ENCODE data around the gene MTF1.
A peak's percentile ranks its signal among the peaks of the same experiment; 100 is the strongest.

Gene MTF1

DNA sequence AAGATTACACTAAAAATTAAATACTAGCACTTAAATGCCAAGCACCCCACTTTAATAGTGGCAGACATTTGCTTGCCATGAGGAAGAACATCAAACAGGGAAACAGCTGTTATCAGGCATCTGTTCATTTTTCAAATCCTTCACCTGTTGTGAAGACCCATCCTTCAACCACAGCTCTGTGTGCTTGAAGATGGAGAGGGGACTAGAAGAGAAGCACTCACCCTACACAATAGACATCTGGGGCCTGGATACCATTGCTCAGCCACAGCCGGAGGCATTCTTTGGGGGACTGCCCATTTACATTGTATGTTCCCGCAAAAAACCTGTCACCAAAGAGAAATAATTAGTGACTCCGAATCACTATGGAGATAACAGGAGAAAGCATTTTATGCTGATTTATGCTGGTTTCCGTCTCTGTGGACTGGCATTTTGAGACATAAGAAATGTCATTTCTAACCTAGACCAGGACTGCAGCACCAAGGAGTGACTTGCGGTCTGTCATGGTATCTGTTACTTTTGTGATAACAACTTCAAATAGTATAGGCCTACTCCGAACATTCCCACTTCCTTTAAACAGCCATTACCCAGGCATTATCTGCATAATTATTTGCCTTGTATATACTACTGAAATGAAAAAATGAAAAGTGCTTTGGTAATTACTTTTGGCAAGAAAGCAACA lies 28.8 kb upstream of the MTF1 start:
- Histone ChIP-seq H3K36me3 (ENCODE audit: insufficient read depth, low read length) (peaks cover 19% of the 10 kb centered on the region), H3K9ac (ENCODE audit: low read depth, low read length) (no peak overlapping the region), H3K9me3 (ENCODE audit: control insufficient read depth, insufficient read depth, low read length) (no peaks in the 10 kb centered on the region), H3K4me1 (ENCODE audit: insufficient read depth, low read length) (no peaks in the 10 kb centered on the region)

DNA sequence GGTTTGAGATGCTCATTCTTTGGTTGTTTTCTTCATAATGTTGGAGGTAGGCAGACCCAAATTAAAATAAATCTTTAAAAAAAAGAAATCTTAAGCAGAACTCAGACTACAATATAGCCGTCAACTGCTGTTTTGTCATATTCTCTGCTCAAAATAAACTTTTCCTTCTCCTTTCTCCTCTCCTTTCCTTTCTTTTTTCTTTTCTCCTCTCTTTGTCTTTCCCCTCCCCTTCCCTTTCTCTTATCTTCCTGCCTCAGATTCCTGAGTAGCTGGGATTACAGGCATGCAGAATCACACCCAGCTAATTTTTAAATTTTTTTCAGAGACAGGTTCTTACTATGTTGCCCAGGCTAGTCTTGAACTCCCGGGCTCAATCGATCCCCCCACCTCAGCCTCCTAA lies 24.8 kb upstream of the MTF1 start:
- Histone ChIP-seq H3K9me3 (ENCODE audit: control insufficient read depth, insufficient read depth, low read length) (no peaks in the 10 kb centered on the region), H3K4me1 (ENCODE audit: insufficient read depth, low read length) (no peaks in the 10 kb centered on the region), H3K36me3 (ENCODE audit: insufficient read depth, low read length) (peaks cover 15% of the 10 kb centered on the region), H3K9ac (ENCODE audit: low read depth, low read length) (no peak overlapping the region)

DNA sequence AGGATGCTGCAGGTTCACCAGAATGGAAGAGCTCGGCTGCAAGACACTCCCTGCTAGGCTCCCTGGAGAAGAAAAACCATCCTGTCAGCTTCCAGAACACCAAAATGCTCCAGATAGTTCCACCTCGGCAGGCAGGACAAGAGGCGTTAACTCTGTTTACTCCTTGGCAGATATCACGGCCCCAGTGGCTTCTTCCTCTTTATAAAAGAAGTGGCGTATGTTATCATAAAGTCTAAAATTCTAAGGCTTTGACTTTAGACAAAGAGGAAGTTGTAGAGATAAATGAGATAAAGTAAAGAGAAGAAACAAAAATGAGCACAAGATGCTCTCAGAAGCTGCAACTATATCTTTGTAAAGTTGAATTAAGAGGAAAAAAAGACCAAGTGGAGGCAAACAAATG lies 24.3 kb upstream of the MTF1 start:
- H3K4me1 ChIP-seq (ENCODE audit: insufficient read depth, low read length) = no peaks in the 10 kb centered on the region
- H3K9ac ChIP-seq (ENCODE audit: low read depth, low read length) = no peak overlapping the region
- peaks cover 12% of the 10 kb centered on the region; the same call in 1 of the 2 replicates for H3K36me3 ChIP-seq (ENCODE audit: insufficient read depth, low read length)
- H3K9me3 ChIP-seq (ENCODE audit: control insufficient read depth, insufficient read depth, low read length) = no peaks in the 10 kb centered on the region

DNA sequence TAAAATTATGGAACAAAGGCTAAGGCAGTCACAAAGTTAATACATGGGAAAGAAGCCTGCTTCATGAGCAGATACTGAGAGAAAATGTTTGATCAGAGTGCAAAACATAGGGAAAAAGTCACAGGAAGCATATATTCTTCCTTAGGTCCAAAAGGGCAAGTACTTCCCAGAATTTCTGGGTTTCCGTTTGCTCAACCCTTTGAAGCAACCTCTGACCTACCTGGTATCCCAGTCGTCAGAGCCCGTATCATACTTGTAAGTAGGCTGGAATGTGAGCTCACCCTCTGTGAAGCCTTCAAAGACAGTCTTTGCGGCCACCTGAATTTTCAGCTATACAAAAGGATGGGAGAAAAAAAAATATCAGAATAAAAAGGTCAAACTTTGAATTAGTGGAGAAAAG lies 20.5 kb upstream of the MTF1 start:
- Histone ChIP-seq H3K9ac (ENCODE audit: low read depth, low read length) (no peak overlapping the region), H3K36me3 (ENCODE audit: insufficient read depth, low read length) (no peaks in the 10 kb centered on the region; the same call in 1 of the 2 replicates), H3K9me3 (ENCODE audit: control insufficient read depth, insufficient read depth, low read length) (no peaks in the 10 kb centered on the region), H3K4me1 (ENCODE audit: insufficient read depth, low read length) (no peaks in the 10 kb centered on the region)

DNA sequence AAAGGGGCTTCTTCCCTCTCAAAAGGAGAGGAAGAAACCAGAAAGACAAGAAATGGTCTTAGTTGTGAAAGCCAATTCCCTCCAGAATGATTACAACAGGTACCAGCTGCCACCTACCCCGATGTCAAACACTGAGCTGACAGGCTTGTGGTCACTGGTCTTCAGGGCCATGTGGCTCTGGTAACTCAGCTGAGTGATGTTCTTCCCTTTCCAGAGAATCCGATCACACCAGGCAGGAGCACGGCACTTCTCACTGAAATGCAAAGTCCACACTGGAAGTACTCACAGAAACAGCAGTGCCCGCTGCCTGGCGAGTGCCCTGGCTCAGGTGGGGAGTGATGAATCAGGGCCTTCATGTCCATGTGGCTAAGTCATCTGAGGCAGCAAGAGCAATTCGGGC lies 18.7 kb upstream of the MTF1 start:
- H3K4me1 ChIP-seq (ENCODE audit: insufficient read depth, low read length) = no peaks in the 10 kb centered on the region
- H3K36me3 ChIP-seq (ENCODE audit: insufficient read depth, low read length) = peaks cover under 1% of the 10 kb centered on the region
- no peaks in the 10 kb centered on the region for H3K9me3 ChIP-seq (ENCODE audit: control insufficient read depth, insufficient read depth, low read length)
- H3K9ac ChIP-seq (ENCODE audit: low read depth, low read length) = no peak overlapping the region

DNA sequence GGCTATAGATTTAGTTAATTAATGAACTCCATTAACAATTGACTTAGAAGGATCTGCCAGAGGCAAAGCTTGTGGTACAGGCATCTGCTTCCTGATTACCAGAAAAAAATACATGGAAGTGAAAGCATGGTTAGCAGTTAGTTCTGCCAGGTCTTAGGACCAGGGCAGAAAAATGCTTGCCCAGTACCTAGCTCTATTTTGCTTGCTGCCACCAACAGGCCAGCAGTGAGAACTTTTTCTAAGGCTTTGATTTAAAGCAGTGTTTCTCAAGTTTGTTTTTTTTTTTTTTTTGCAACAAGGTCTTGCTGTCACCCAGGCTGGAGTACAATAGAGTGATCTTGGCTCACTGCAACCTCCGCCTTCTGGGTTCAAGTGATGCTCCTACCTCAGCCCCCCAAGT lies 16.4 kb upstream of the MTF1 start:
- no peaks in the 10 kb centered on the region for H3K4me1 ChIP-seq (ENCODE audit: insufficient read depth, low read length)
- H3K9ac ChIP-seq (ENCODE audit: low read depth, low read length) = no peak overlapping the region
- peaks cover 9% of the 10 kb centered on the region for H3K36me3 ChIP-seq (ENCODE audit: insufficient read depth, low read length)

DNA sequence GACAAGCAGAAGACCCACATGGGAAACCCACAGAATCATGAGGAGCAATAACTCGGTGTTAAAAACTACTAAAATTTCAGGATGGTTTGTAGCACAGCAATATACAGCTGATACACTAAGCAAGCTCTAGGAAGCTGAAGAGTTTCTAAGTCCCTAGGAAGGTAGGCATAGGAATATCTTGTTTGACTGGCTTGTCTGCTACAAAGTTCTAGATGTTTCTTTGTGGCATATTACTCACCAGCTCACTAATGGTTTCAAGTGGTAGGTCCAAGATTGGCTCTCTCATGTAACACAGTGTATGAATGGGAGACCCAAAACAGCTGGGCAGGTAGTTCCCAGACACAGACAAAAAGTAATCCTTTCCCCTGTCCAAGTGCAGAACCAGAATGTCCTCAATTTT lies 13.3 kb upstream of the MTF1 start:
- no peaks in the 10 kb centered on the region for H3K4me1 ChIP-seq (ENCODE audit: insufficient read depth, low read length)
- no peak overlapping the region for H3K9ac ChIP-seq (ENCODE audit: low read depth, low read length)
- H3K9me3 ChIP-seq (ENCODE audit: control insufficient read depth, insufficient read depth, low read length) = no peaks in the 10 kb centered on the region
- H3K36me3 ChIP-seq (ENCODE audit: insufficient read depth, low read length) = peaks cover 15% of the 10 kb centered on the region

More for the DNA sequence above, 16.4 kb upstream of the MTF1 start:
- H3K9me3 ChIP-seq (ENCODE audit: control insufficient read depth, insufficient read depth, low read length) = no peaks in the 10 kb centered on the region

DNA sequence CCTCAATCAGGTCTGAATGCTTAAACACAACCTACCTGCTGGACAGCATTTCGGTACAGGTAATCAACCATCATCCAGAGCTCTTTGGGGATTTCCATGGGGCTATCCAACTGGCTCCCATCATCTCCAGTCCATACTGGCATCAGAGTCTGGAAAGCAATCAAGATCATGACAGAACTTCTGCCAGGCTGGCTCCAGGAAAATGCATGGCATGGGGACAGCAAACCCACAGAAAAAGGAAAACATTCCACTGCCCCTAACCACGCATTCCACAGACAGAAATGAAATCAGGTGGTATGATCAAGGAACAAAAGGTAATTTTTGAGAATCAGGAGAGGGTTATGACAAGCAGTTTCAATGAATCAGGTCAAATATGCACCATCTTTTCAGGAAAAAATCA lies 9.1 kb upstream of the MTF1 start:
- Histone ChIP-seq H3K9ac (ENCODE audit: low read depth, low read length) (no peak overlapping the region), H3K4me1 (ENCODE audit: insufficient read depth, low read length) (no peaks in the 10 kb centered on the region), H3K9me3 (ENCODE audit: control insufficient read depth, insufficient read depth, low read length) (no peaks in the 10 kb centered on the region), H3K36me3 (ENCODE audit: insufficient read depth, low read length) (peaks cover 20% of the 10 kb centered on the region)

DNA sequence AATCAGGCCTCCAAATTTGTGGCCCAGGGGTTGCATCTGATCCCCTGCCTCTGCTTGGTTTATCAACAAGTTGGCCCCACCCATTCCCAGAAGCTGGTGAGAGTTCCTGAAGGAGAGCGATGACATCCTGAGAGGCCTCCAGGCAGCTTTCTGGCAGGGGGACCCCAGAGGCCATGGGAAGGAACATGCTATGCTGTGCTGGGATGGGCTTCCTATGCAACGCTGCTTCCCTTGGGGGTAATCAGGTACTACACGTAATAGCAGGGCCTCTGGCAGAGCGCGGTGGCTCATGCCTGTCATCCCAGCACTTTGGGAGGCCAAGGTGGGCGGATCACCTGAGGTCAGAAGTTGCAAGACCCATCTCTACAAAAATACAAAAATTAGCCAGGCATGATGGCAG lies 8.4 kb upstream of the MTF1 start:
- no peak overlapping the region for H3K9ac ChIP-seq (ENCODE audit: low read depth, low read length)
- peaks cover 17% of the 10 kb centered on the region for H3K36me3 ChIP-seq (ENCODE audit: insufficient read depth, low read length)
- H3K9me3 ChIP-seq (ENCODE audit: control insufficient read depth, insufficient read depth, low read length) = no peaks in the 10 kb centered on the region

DNA sequence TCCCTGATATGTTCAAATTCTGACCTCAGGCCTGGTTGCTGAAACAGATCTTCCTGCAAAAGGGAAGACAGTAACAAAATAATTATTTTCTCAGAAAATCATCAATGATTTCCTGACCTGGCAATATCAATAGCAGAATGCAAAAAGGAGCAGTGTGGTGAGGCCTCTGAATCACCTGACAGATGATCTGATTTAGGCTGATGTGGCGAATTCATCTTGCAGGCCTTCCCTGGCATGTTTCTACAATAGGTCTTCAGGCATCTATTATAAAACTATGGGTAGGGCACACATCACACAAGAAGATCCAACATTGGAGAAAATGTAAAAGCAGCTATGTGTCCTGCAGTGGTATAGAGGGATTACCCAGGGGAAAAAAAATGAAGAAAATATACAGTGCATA lies 7.1 kb upstream of the MTF1 start:
- peaks cover 12% of the 10 kb centered on the region; the same call in 1 of the 2 replicates for H3K36me3 ChIP-seq (ENCODE audit: insufficient read depth, low read length)
- no peaks in the 10 kb centered on the region for H3K9me3 ChIP-seq (ENCODE audit: control insufficient read depth, insufficient read depth, low read length)
- no peaks in the 10 kb centered on the region for H3K4me1 ChIP-seq (ENCODE audit: insufficient read depth, low read length)
- no peak overlapping the region for H3K9ac ChIP-seq (ENCODE audit: low read depth, low read length)

More for the DNA sequence above, 8.4 kb upstream of the MTF1 start:
- H3K4me1 ChIP-seq (ENCODE audit: insufficient read depth, low read length) = no peaks in the 10 kb centered on the region

DNA sequence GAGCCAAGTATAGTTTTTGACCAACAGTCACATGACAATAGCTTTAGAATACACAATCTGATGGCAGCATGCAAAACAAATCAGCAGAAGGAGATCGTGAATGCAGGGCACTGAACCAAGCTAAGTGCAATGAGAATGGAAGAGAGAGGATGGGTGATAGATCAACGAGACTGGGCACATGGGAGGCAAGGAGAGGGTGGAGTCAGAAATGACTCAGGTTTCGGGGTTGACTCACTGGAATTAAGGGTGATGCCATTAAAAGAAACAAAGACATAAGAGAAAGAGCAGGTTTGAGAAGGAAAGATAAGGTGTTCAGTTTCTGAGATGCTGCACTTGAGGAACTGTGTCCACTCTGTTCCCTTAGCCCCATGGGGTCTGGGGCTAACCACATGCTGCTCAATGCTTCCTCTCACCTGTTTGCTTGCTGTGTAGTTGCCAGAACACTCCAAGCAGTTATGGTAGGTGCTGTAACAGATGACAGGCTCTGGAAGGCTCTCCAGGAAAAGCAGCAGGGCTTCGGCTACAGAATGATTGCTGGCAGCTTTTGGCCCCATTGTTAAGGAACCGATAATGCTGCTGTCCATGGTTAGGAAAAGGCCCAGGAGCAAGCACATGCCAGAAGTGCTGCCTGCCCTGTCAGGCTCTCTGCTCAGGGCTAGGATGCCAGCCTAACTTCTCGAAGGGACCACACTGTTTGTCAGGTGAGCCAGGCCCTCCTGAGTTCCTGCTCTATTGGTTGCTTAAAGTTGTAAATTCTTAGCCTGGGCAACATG lies 6.1 kb upstream of the MTF1 start:
- Histone ChIP-seq H3K36me3 (ENCODE audit: insufficient read depth, low read length) (peaks cover 10% of the 10 kb centered on the region; the same call in 1 of the 2 replicates), H3K4me1 (ENCODE audit: insufficient read depth, low read length) (no peaks in the 10 kb centered on the region), H3K9me3 (ENCODE audit: control insufficient read depth, insufficient read depth, low read length) (no peaks in the 10 kb centered on the region), H3K9ac (ENCODE audit: low read depth, low read length) (no peak overlapping the region)

DNA sequence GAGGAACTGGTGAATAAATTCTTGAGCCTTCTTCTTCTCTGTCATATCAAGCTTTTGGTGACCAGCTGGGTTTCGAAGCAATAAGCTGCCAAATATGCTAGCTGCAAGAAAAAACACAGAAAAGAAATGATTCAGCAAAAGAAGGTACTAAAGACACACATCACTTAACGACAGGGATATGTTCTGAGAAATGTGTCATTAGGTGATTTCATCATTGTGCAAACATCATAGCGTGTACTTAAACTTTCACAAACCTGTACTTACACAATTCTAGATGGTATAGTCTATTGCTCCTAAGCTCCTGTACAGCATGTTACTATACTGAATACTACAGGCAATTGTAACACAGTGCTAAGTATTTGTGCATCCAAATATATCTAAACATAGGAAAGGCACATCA lies 2.9 kb upstream of the MTF1 start:
- no peaks in the 10 kb centered on the region for H3K9me3 ChIP-seq (ENCODE audit: control insufficient read depth, insufficient read depth, low read length)
- H3K4me1 ChIP-seq (ENCODE audit: insufficient read depth, low read length) = peaks cover 4% of the 10 kb centered on the region; the same call in 1 of the 2 replicates
- no peak overlapping the region for H3K9ac ChIP-seq (ENCODE audit: low read depth, low read length)
- peaks cover 6% of the 10 kb centered on the region; the same call in 1 of the 2 replicates for H3K36me3 ChIP-seq (ENCODE audit: insufficient read depth, low read length)

DNA sequence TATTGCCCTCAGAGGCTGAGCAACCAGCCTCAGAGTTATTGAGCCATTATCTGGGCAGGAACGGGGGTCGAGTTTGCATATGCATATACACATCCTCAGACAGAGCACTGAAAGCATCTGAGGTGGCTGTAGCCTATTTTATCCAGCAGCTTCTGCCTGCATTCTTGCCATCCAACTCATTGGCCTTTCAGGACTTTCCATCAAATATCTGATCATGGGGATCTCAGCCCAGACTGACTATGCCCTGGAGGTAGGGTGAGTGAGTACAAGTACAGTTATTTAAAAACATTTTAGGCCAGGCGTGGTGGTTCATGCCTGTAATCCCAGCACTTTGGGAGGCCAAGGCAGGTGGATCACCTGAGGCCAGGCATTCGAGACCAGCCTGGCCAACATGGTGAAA lies 1.8 kb upstream of the MTF1 start:
- Histone ChIP-seq H3K9ac (ENCODE audit: low read depth, low read length) (no peak overlapping the region), H3K4me1 (ENCODE audit: insufficient read depth, low read length) (peaks cover 4% of the 10 kb centered on the region; the same call in 1 of the 2 replicates), H3K9me3 (ENCODE audit: control insufficient read depth, insufficient read depth, low read length) (no peaks in the 10 kb centered on the region), H3K36me3 (ENCODE audit: insufficient read depth, low read length) (peaks cover 6% of the 10 kb centered on the region; the same call in 1 of the 2 replicates)

DNA sequence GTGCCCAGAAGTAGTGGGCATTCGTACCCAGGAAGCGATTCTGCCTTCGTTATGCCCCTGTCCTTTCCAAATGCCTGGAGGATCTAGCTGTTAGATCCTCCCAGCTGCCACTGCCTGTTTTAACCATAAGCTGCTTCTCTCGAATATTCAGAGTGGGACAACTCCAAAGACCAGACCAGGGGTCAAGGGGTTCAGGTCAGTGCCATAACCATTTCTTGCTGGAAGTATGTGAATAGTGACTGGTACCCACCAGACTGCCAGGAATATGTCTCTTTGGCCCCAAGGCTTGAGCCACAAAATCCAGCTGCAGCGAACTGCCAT lies 914 bp upstream of the MTF1 start:
- no peaks in the 10 kb centered on the region for H3K9me3 ChIP-seq (ENCODE audit: control insufficient read depth, insufficient read depth, low read length)
- H3K4me1 ChIP-seq (ENCODE audit: insufficient read depth, low read length) = peaks cover 4% of the 10 kb centered on the region; the same call in 1 of the 2 replicates
- H3K36me3 ChIP-seq (ENCODE audit: insufficient read depth, low read length) = peaks cover 6% of the 10 kb centered on the region; the same call in 1 of the 2 replicates
- peak overlapping the region; percentile 71; the same call in 1 of the 2 replicates for H3K9ac ChIP-seq (ENCODE audit: low read depth, low read length)

DNA sequence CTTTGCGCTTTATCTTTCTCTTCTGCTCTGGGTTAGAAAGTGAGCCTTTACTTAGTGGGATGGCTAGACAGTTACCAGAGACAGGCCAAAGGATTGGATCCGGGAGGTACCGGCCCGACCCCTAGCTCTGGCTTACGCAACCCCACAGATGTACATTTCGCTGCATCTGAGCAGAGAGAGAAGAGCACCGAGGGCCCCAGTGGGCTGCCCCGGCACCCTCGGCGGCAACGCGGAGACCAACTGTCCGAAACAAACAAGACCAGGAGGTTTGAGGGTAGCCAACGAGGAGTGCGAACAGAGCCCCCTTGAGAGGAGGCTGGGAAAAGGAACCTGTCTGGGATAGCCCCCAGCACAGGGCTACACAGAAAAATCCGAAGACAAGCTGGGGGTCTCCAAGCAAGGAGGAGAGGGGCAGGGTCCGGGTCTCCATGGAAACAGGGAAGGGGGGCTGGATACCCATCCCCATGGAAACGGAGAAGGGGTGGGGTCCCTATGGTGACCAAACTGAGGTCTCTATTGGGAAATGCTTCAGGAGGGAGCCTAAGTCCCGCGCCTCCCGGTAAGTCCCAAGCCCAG lies 373 bp downstream of the MTF1 start:
- H3K9me3 ChIP-seq (ENCODE audit: control insufficient read depth, insufficient read depth, low read length) = no peaks in the 10 kb centered on the region
- H3K36me3 ChIP-seq (ENCODE audit: insufficient read depth, low read length) = peaks cover 2% of the 10 kb centered on the region
- peaks cover 4% of the 10 kb centered on the region; the same call in 1 of the 2 replicates for H3K4me1 ChIP-seq (ENCODE audit: insufficient read depth, low read length)
- peak overlapping the region; percentile 71 for H3K9ac ChIP-seq (ENCODE audit: low read depth, low read length)
